Natural killer cell (primary cell): ENCODE results near the gene FHIT. TPM values are rescaled to one million over a fixed set of nuclear protein-coding genes. Genes with fewer than 3 reads are reported as not detected.

Source experiments
- ATAC-seq, 3 donors: fragments of 150-1000 bp in 2 of 3; fragments of 200-7000 bp in 1 of 3; cut with Tn5 transposase; 1 replicate in 1 of 3; 2 replicates in 2 of 3; pipeline ENCODE4 v1.10.0; 2021; ENCODE audit warnings: mild to moderate bottlenecking in 2 of 3, moderate library complexity in 2 of 3
- DNase-seq, 2 donors: peaks; one replicate each; pipeline versions ENCODE4 v3.0.0 to v3.0.0-alpha.2; 2013 to 2021; ENCODE audit warnings: mixed read lengths in 1 of 2
- H3K27ac ChIP-seq: one replicate; pipeline ENCODE4 v1.5.1; 2013; ENCODE audit warnings: mild to moderate bottlenecking, low read length
- H3K27me3 ChIP-seq: one replicate; pipeline ENCODE4 v1.6.1; 2013; ENCODE audit warnings: low read length; ENCODE audit not compliant: control insufficient read depth, insufficient read depth
- H3K36me3 ChIP-seq: one replicate; pipeline ENCODE4 v1.6.1; 2013; ENCODE audit warnings: low read length; ENCODE audit not compliant: control insufficient read depth, insufficient read depth
- H3K4me1 ChIP-seq: one replicate; pipeline ENCODE4 v1.6.1; 2013; ENCODE audit warnings: low read length; ENCODE audit not compliant: control insufficient read depth, insufficient read depth
- H3K4me3 ChIP-seq: one replicate; pipeline ENCODE4 v1.5.1; 2013; ENCODE audit warnings: low read length
- H3K9me3 ChIP-seq: one replicate; pipeline ENCODE4 v1.6.1; 2013; ENCODE audit warnings: low read length; ENCODE audit not compliant: control insufficient read depth, insufficient read depth
- H3K27ac Mint-ChIP-seq, 2 donors: one replicate each; pipeline ENCODE4 v1.8.0; 2022; ENCODE audit warnings: mild to moderate bottlenecking in 2 of 2, mixed read lengths in 2 of 2, moderate library complexity in 1 of 2
- H3K27me3 Mint-ChIP-seq, 2 donors: one replicate each; pipeline ENCODE4 v1.8.0; 2022; ENCODE audit warnings: low read depth in 2 of 2, mixed read lengths in 2 of 2
- H3K36me3 Mint-ChIP-seq: one replicate; pipeline ENCODE4 v1.8.0; 2022; ENCODE audit warnings: mixed read lengths
- H3K4me1 Mint-ChIP-seq, 2 donors: one replicate each; pipeline ENCODE4 v1.8.0; 2022; ENCODE audit warnings: mixed read lengths in 2 of 2
- H3K4me3 Mint-ChIP-seq: one replicate; pipeline ENCODE4 v1.8.0; 2022; ENCODE audit warnings: mild to moderate bottlenecking, moderate library complexity, mixed read lengths
- H3K9me3 Mint-ChIP-seq, 2 donors: one replicate each; pipeline ENCODE4 v1.8.0; 2022; ENCODE audit warnings: mixed read lengths in 2 of 2
- CTCF ChIP-seq: fragments of 200-600 bp; IDR thresholded peaks from one replicate; pipeline ENCODE4 v1.8.0; 2022; ENCODE audit warnings: antibody characterized with exemption
- WGBS: methylation state at CpG from one replicate; pipeline ENCODE4 v1.1.7; 2013; ENCODE audit warnings: missing lambda C conversion rate; ENCODE audit not compliant: insufficient coverage; 5-methylcytosine and 5-hydroxymethylcytosine counted together
- intact Hi-C: fragments of 100-400 bp; cut with micrococcal nuclease; formaldehyde crosslinking; loops from one replicate; pipeline ENCODE4 v1.14.2; 2022
- total RNA-seq, 4 donors: library from RNA; stranded (reverse); fragments of 120-200 nt in 1 of 4; gene quantifications; one replicate each; pipeline versions ENCODE4 v1.2.3 to v1.2.4, GENCODE V29; 2013 to 2022

FHIT gene
- total RNA-seq, 3 donors from 2014 or later (not counting 1 experiment from before 2014, with no cell fraction given): 2.7 to 6.1 (median 3.3) TPM

GRCh38 chr3:61202086-61202485, 49.2 kb downstream of the FHIT start:
- no peak for DNase-seq
- TF ChIP-seq CTCF: no peak
- Histone ChIP-seq H3K9me3 (no peaks in the 10 kb centered on the region), H3K4me3 (no peak overlapping the region), H3K4me1 (no peaks in the 10 kb centered on the region), H3K36me3 (no peaks in the 10 kb centered on the region), H3K27me3 (no peaks in the 10 kb centered on the region), H3K27ac (no peak overlapping the region)
- H3K36me3 Mint-ChIP-seq: no peaks in the 10 kb centered on the region
- intact Hi-C loops: no loop called here
- peaks cover 15 to 17% of the 10 kb centered on the region in 2 donors for H3K4me1 Mint-ChIP-seq
- WGBS: 88% methylated on average over 15 of the region's 17 CpGs
- no peaks in the 10 kb centered on the region for H3K9me3 Mint-ChIP-seq
- H3K4me3 Mint-ChIP-seq: no peak overlapping the region
- no peak for ATAC-seq
- H3K27ac Mint-ChIP-seq: no peak overlapping the region
- H3K27me3 Mint-ChIP-seq: no peaks in the 10 kb centered on the region

GRCh38 chr3:61201071-61201470, 50.2 kb downstream of the FHIT start:
- no peak for ATAC-seq

GRCh38 chr3:61200270-61200669, 51.0 kb downstream of the FHIT start:
- Histone ChIP-seq H3K36me3 (no peaks in the 10 kb centered on the region), H3K27ac (no peak overlapping the region), H3K4me1 (no peaks in the 10 kb centered on the region), H3K9me3 (no peaks in the 10 kb centered on the region), H3K27me3 (no peaks in the 10 kb centered on the region), H3K4me3 (no peak overlapping the region)
- H3K4me1 Mint-ChIP-seq: peaks cover 15 to 17% of the 10 kb centered on the region in 2 donors
- H3K4me3 Mint-ChIP-seq: no peak overlapping the region
- intact Hi-C loops: no loop called here
- TF ChIP-seq CTCF: no peak
- ATAC-seq: no peak
- no peak overlapping the region for H3K27ac Mint-ChIP-seq
- no peak for DNase-seq
- H3K36me3 Mint-ChIP-seq: no peaks in the 10 kb centered on the region
- no peaks in the 10 kb centered on the region for H3K27me3 Mint-ChIP-seq
- H3K9me3 Mint-ChIP-seq: no peaks in the 10 kb centered on the region

More at GRCh38 chr3:61201071-61201470, 50.2 kb downstream of the FHIT start:
- intact Hi-C loops: no loop called here
- TF ChIP-seq CTCF: no peak
- Histone ChIP-seq H3K27me3 (no peaks in the 10 kb centered on the region), H3K9me3 (no peaks in the 10 kb centered on the region), H3K4me1 (no peaks in the 10 kb centered on the region), H3K27ac (no peak overlapping the region), H3K4me3 (no peak overlapping the region), H3K36me3 (no peaks in the 10 kb centered on the region)
- DNase-seq: no peak
- WGBS: 44% methylated on average over 3 of the region's 3 CpGs
- Mint-ChIP-seq H3K9me3 (no peaks in the 10 kb centered on the region), H3K4me1 (peaks cover 15 to 17% of the 10 kb centered on the region in 2 donors), H3K27ac (no peak overlapping the region), H3K27me3 (no peaks in the 10 kb centered on the region), H3K36me3 (no peaks in the 10 kb centered on the region), H3K4me3 (no peak overlapping the region)

GRCh38 chr3:61199843-61200242, 51.4 kb downstream of the FHIT start:
- WGBS: 85% methylated on average over 2 of the region's 2 CpGs
- DNase-seq (no peak), ATAC-seq (no peak)
- Histone ChIP-seq H3K9me3 (no peaks in the 10 kb centered on the region), H3K4me1 (no peaks in the 10 kb centered on the region), H3K27ac (no peak overlapping the region), H3K4me3 (no peak overlapping the region), H3K36me3 (no peaks in the 10 kb centered on the region), H3K27me3 (no peaks in the 10 kb centered on the region)
- H3K27ac Mint-ChIP-seq: no peak overlapping the region
- H3K27me3 Mint-ChIP-seq: no peaks in the 10 kb centered on the region
- TF ChIP-seq CTCF: no peak
- intact Hi-C loops: no loop called here
- H3K4me1 Mint-ChIP-seq: peaks cover 15 to 17% of the 10 kb centered on the region in 2 donors
- H3K4me3 Mint-ChIP-seq: no peak overlapping the region
- H3K36me3 Mint-ChIP-seq: no peaks in the 10 kb centered on the region
- no peaks in the 10 kb centered on the region for H3K9me3 Mint-ChIP-seq
